Epithelial cell of esophagus (primary cell): ENCODE data around the gene WDR82.

Source experiments
- DNase-seq: peaks from one replicate; pipeline ENCODE4 v3.0.0; 2010; ENCODE audit warnings: low read depth
- H3K4me3 ChIP-seq: 2 replicates; pipeline ENCODE4 v1.5.1; 2011; ENCODE audit warnings: mild to moderate bottlenecking, low read length, control low read depth
- CTCF ChIP-seq: IDR thresholded peaks from 2 replicates; pipeline ENCODE4 v1.5.1; 2011; ENCODE audit warnings: low read depth, mild to moderate bottlenecking, low read length, control low read depth, inconsistent platforms; ENCODE audit not compliant: insufficient read depth; ENCODE audit errors: missing control alignments

WDR82 gene

GRCh38 chr3:52240059-52240885, 38.2 kb downstream of the WDR82 start:
- H3K4me3 ChIP-seq = peak overlapping the region; percentile 68
- DNase-seq = peak; percentile 81
- TF ChIP-seq CTCF = no peak

- peak; percentile 75 for DNase-seq
- TF ChIP-seq CTCF = peak; percentile 42
- peak within 1 kb of the TSS; percentile 68 for H3K4me3 ChIP-seq
These were observed 39.4 kb downstream of the WDR82 start, which contains the start of gene TWF2 for GRCh38 chr3:52238761-52239701. TSS of gene TWF2 (minus strand) at chr3:52239158. CDS start at chr3:52239016, 142 bp downstream.

DNA sequence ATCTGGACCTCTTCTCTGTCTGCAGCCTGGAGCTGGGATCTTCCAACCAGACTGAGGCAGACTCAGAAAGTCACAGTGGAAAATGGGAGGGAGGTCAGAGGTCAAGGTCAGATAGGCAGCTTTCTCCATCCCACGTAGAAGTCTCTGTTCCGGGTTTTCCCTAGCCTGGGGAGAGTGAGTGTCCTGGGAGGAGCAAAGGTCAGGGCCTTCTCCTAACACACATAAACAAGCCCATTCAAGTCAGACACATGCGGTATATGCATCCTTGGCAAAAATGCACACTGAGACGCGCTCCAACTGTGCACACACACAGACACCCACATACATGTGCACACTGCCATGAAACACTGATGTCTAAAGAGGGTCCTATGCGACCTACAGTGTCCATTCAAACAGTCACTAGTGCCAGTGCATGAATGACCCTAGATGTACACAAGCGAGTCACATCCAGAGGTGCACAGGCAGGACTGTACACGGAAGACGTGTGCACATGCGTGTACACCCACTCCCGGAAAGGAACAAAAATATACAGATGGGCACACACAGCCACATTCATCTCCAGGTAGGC, 40.2 kb downstream of the WDR82 start:
- no peak for TF ChIP-seq CTCF
- DNase-seq = peak; percentile 29
- H3K4me3 ChIP-seq = peak overlapping the region; percentile 68

DNA sequence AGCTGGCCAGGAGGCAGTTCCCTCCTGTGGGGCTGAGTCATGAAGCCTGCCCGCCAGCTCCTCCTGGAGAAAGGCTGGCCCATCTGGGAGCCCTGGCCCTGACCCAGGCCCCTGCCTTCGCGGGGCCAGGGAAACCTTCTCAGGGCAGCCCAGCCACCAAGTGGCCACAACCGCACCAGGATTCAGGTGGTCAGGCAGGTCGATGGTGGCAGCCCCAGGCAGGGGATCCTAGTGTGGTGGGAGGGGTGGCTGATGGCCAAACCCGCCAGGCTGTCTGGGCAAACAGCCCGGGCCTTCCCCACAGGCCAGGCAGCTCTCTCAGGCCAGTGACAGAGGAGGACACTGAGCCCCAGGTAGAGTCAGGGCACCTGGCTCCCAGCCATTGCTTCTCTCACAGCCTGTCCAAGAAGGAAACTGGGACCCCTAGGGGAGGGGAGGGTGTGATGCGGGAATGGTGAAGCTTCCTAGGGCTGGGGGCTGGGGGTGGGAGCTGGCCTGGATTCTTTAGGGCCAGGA, 40.7 kb downstream of the WDR82 start:
- no peak for TF ChIP-seq CTCF
- peak; percentile 78 for DNase-seq
- H3K4me3 ChIP-seq = peak overlapping the region; percentile 68

DNA sequence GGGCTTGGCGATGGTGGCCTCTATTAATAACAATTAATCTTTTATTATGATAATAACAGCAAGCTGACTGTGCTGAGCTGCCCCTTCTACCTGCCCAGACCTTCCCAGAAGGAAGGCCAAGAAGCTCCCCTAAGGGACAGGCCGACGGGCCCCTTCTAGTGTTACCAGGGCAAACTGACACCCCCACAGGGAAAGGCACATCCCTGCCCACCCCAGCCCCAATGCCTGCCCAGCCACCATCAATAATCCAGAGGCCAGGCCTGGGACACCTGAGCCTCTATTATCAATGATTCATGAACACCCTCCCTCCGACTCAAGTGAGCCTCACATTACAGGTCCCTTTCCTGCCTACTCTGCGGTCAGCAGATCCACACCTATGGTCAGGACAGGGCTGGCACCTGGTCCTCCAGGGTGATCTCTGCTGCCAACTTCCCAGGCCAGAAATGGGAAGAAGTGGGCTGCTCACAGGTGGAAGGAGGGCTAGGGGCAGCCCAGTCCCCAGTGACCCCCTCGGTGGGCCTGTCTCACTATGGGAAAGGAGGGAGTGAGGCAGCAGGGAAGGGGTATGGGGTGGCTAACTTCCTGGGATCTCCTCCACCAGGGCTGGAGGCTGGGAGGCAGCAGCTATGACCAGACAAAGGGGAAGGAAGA, 41.3 kb downstream of the WDR82 start:
- no peak overlapping the region for H3K4me3 ChIP-seq
- no peak for TF ChIP-seq CTCF
- no peak for DNase-seq

GRCh38 chr3:52236424-52236886, 42.0 kb downstream of the WDR82 start:
- TF ChIP-seq CTCF = no peak
- H3K4me3 ChIP-seq = no peak overlapping the region
- no peak for DNase-seq
